HFFc6 (cell line): ENCODE measurements around the gene TRIM41. TPM values are rescaled to one million over a fixed set of nuclear protein-coding genes. Genes with fewer than 3 reads are reported as not detected.

ENCODE experiments used
- DNase-seq: peaks from one replicate; pipeline ENCODE4 v3.0.0-alpha.2; 2018
- H3K27ac Mint-ChIP-seq: 2 replicates; pipeline ENCODE4 v1.8.0; 2020; ENCODE audit warnings: mild to moderate bottlenecking, mixed read lengths
- H3K27me3 Mint-ChIP-seq: 2 replicates; pipeline ENCODE4 v1.8.0; 2021; ENCODE audit warnings: mild to moderate bottlenecking, moderate library complexity, mixed read lengths; ENCODE audit not compliant: insufficient read depth
- H3K36me3 Mint-ChIP-seq: 2 replicates; pipeline ENCODE4 v1.8.0; 2021; ENCODE audit warnings: low read depth, mixed read lengths
- H3K4me1 Mint-ChIP-seq: 2 replicates; pipeline ENCODE4 v1.8.0; 2020; ENCODE audit warnings: low read depth, mixed read lengths
- H3K4me3 Mint-ChIP-seq: 2 replicates; pipeline ENCODE4 v1.8.0; 2020; ENCODE audit warnings: mild to moderate bottlenecking, moderate library complexity, mixed read lengths
- H3K9me3 Mint-ChIP-seq: 2 replicates; pipeline ENCODE4 v1.8.0; 2020; ENCODE audit warnings: mild to moderate bottlenecking, mixed read lengths
- CTCF ChIP-seq: fragments of 200-600 bp; sonication (generic); IDR thresholded peaks from 2 replicates; pipeline ENCODE4 v1.5.0; 2021; ENCODE audit warnings: antibody characterized with exemption, mild to moderate bottlenecking
- total RNA-seq, 6 experiments: library from RNA; stranded (reverse); fragmentation: NEBNext Ultra II Directional; extraction: Animal tissue kit (Norgen Biotek cat#: 25700); gene quantifications; 2 replicates in 1 of 6; 3 replicates in 5 of 6; pipeline ENCODE4 v1.2.3, GENCODE V29; 2021

TRIM41 gene
- total RNA-seq, 6 experiments from 2014 or later = 20.3 to 24.0 (median 22.5) TPM

- Mint-ChIP-seq H3K4me3 (peak overlapping the region; percentile 99), H3K9me3 (peaks cover 5% of the 10 kb centered on the region), H3K27me3 (peaks cover 19% of the 10 kb centered on the region), H3K27ac (peak overlapping the region; percentile 94), H3K36me3 (no peaks in the 10 kb centered on the region), H3K4me1 (peaks cover 30% of the 10 kb centered on the region)
- DNase-seq = peak; percentile 94
- no peak for TF ChIP-seq CTCF
These were observed 31.4 kb upstream of the TRIM41 start for GRCh38 chr5:181191526-181192336.

- H3K4me3 Mint-ChIP-seq = peak overlapping the region; percentile 99
- DNase-seq = no peak
- H3K27ac Mint-ChIP-seq = peak overlapping the region; percentile 94
- H3K27me3 Mint-ChIP-seq = peaks cover 16% of the 10 kb centered on the region
- no peak for TF ChIP-seq CTCF
- peaks cover 5% of the 10 kb centered on the region for H3K9me3 Mint-ChIP-seq
- H3K4me1 Mint-ChIP-seq = peaks cover 31% of the 10 kb centered on the region
- H3K36me3 Mint-ChIP-seq = no peaks in the 10 kb centered on the region
These were observed 30.6 kb upstream of the TRIM41 start for GRCh38 chr5:181192337-181193046.

GRCh38 chr5:181193656-181194055, 29.4 kb upstream of the TRIM41 start:
- H3K4me1 Mint-ChIP-seq = peaks cover 25% of the 10 kb centered on the region
- H3K36me3 Mint-ChIP-seq = no peaks in the 10 kb centered on the region
- DNase-seq = no peak
- H3K4me3 Mint-ChIP-seq = no peak overlapping the region
- H3K27ac Mint-ChIP-seq = no peak overlapping the region; the same call in 1 of the 2 replicates
- no peak for TF ChIP-seq CTCF
- peaks cover 8% of the 10 kb centered on the region for H3K27me3 Mint-ChIP-seq
- H3K9me3 Mint-ChIP-seq = peaks cover 1% of the 10 kb centered on the region

- Mint-ChIP-seq H3K27me3 (peaks cover 3% of the 10 kb centered on the region), H3K4me3 (no peak overlapping the region), H3K27ac (no peak overlapping the region), H3K4me1 (peaks cover 20% of the 10 kb centered on the region), H3K9me3 (no peaks in the 10 kb centered on the region), H3K36me3 (no peaks in the 10 kb centered on the region)
- no peak for TF ChIP-seq CTCF
- no peak for DNase-seq
These were observed 28.4 kb upstream of the TRIM41 start for GRCh38 chr5:181194489-181195248.

- Mint-ChIP-seq H3K9me3 (no peaks in the 10 kb centered on the region), H3K27ac (no peak overlapping the region), H3K36me3 (no peaks in the 10 kb centered on the region), H3K4me3 (no peak overlapping the region), H3K27me3 (peaks cover 3% of the 10 kb centered on the region), H3K4me1 (peaks cover 20% of the 10 kb centered on the region)
- no peak for DNase-seq
- no peak for TF ChIP-seq CTCF
These were observed 27.8 kb upstream of the TRIM41 start for GRCh38 chr5:181195249-181195761.
